Activated CD4-positive, alpha-beta T cell treated with anti-CD3 and anti-CD28 coated beads for 36 hours (primary cell): ENCODE data around the gene NPLOC4. TPM values are rescaled to one million over a fixed set of nuclear protein-coding genes. Genes with fewer than 3 reads are reported as not detected.
A peak's percentile ranks its signal among the peaks of the same experiment; 100 is the strongest.

Experiments used
- ATAC-seq: fragments of 200-7000 bp; cut with Tn5 transposase; one replicate; pipeline ENCODE4 v1.10.0; 2021; ENCODE audit warnings: mild to moderate bottlenecking, moderate library complexity
- CTCF ChIA-PET: fragments of 350-600 bp; sonication (Branson Sonifier 250); formaldehyde crosslinking; loops from one replicate; lab custom pipeline; 2021; ENCODE audit warnings: antibody characterized with exemption; lab: Charles Lee
- POLR2A ChIA-PET: fragments of 350-600 bp; sonication (Branson Sonifier 250); formaldehyde crosslinking; loops from one replicate; lab custom pipeline; 2021; ENCODE audit warnings: antibody characterized with exemption, inconsistent platforms; lab: Charles Lee
- DNase-seq: peaks from one replicate; pipeline ENCODE4 v3.0.0-alpha.2; 2020
- H3K27ac Mint-ChIP-seq: one replicate; pipeline ENCODE4 v1.8.0; 2021; ENCODE audit warnings: mixed read lengths
- H3K27me3 Mint-ChIP-seq: one replicate; pipeline ENCODE4 v1.8.0; 2021; ENCODE audit warnings: mixed read lengths
- H3K36me3 Mint-ChIP-seq: one replicate; pipeline ENCODE4 v1.8.0; 2021; ENCODE audit warnings: low read depth, mixed read lengths
- H3K4me1 Mint-ChIP-seq: one replicate; pipeline ENCODE4 v1.8.0; 2021; ENCODE audit warnings: mixed read lengths
- H3K4me3 Mint-ChIP-seq: one replicate; pipeline ENCODE4 v1.8.0; 2021; ENCODE audit warnings: mild to moderate bottlenecking, moderate library complexity, mixed read lengths
- H3K9me3 Mint-ChIP-seq: one replicate; pipeline ENCODE4 v1.8.0; 2021; ENCODE audit warnings: low read depth, mixed read lengths
- intact Hi-C, 2 experiments: fragments of 100-400 bp; cut with DNase I in 1 of 2; cut with micrococcal nuclease in 1 of 2; formaldehyde crosslinking; loops; one replicate each; pipeline versions ENCODE4 v1.14.2 to v1.15.1; 2022 to 2024; cut with DNase I, micrococcal nuclease
- total RNA-seq, 2 experiments: library from RNA; stranded (reverse); gene quantifications; one replicate each; pipeline ENCODE4 v1.2.3, GENCODE V29; 2021

Gene NPLOC4
- 10 to 100 TPM; 71.8 to 93.1 TPM for total RNA-seq

DNA sequence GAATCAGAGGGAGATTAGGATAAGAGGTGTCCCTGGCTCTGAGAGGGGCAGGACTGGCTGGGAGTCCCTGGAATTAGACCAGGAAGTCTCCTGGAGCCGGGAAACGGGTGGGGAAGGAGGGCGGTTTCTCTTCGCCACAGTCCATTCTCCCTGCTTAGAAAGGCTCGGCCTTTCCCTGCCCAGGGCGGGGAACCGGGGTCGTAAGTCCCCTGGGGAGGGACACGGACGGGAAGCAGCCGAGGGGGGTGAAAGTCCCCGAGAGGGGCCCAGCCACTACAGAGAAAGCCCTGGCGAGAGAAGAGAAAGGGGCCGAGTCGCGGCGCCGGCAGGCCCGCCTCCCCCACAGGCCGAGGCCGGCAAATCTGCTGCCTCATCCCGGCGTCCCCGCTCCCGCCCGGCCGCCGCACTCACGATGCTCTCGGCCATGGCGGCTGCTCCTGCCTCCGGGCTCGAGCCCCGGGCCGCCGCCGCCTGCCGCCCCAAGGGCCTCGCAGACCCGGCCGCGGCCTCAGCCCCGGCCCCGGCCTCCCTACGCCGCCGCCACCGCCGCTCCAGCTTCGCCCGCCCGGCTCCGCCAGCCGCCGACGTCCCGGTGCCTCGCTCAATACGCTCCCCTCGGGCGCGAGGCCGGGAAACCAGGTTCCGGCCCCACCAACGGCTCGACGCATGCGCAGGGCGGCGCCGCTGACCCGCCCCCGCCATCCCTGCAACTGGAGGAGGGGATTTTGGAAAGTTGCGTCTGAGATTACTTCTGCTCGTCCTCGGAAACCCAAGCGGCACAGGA is at the start of gene NPLOC4, which contains the start of gene TSPAN10:
NPLOC4 (minus strand) TSS at position 608 of the 784 bp plus-strand sequence; CDS start at position 426, 182 bp downstream.
TSPAN10 (plus strand) TSS at position 692 of the 784 bp plus-strand sequence. CDS start 5,217 bp downstream, outside the sequence.
- H3K4me1 Mint-ChIP-seq: peaks cover 23% of the 10 kb centered on the region
- H3K27me3 Mint-ChIP-seq: no peaks in the 10 kb centered on the region
- no peaks in the 10 kb centered on the region for H3K9me3 Mint-ChIP-seq
- H3K36me3 Mint-ChIP-seq: peaks cover 11% of the 10 kb centered on the region
- peak; percentile 89 for ATAC-seq
- ChIA-PET CTCF (interaction anchor here (0.6 kb wide), 2 partner anchors 91 to 533 kb away, joined by 3 read pairs; no protein-coding TSS in a partner anchor), POLR2A (interaction anchor here (0.9 to 1.5 kb wide), 3 partner anchors 10 to 84 kb away, joined by 3 to 4 read pairs (median 3); partner anchors contain the start of genes ARL16, FAAP100 and HGS)
- H3K4me3 Mint-ChIP-seq: peak within 1 kb of the TSS; percentile 96
- peak; percentile 91 for DNase-seq
- intact Hi-C loops: loop anchor here (1.0 to 2.0 kb wide), 14 partner anchors 28 to 413 kb away; partner anchors contain the start of genes ACTG1 (in 1 of the 2), ALYREF (in 1 of the 2), ANAPC11 (in 1 of the 2) and ARL16 (in 1 of the 2)
- H3K27ac Mint-ChIP-seq: peak within 1 kb of the TSS; percentile 84

GRCh38 chr17:81686614-81687013 is 49.7 kb upstream of the NPLOC4 start:
- CTCF ChIA-PET: no interaction called here
- H3K4me3 Mint-ChIP-seq: no peak overlapping the region
- ATAC-seq: no peak
- POLR2A ChIA-PET: no interaction called here
- DNase-seq: no peak
- H3K36me3 Mint-ChIP-seq: peaks cover 62% of the 10 kb centered on the region
- H3K9me3 Mint-ChIP-seq: no peaks in the 10 kb centered on the region
- H3K27me3 Mint-ChIP-seq: no peaks in the 10 kb centered on the region
- no peak overlapping the region for H3K27ac Mint-ChIP-seq
- intact Hi-C loops: no loop called here
- H3K4me1 Mint-ChIP-seq: peaks cover 31% of the 10 kb centered on the region

DNA sequence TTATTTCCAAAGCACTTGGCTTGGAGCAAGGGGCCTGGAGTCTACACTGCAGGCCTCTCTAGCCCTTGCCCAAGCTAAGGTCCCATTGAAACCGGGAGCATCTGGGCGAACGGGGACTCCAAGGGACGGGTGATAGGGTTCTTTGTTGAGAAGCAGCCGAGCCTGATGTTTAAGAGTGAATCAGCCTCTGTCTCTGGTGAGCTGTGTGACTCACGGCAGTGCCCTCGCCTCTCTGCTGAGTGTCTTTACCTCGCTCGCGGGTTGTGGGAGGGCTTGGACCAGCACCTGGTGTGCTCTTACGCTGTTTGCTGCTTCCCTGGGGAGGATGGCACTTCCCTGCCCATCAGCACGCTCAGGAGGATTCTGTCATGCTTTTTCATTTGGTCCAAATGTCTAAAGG is 48.2 kb upstream of the NPLOC4 start:
- H3K4me3 Mint-ChIP-seq: peak overlapping the region; percentile 87
- no peaks in the 10 kb centered on the region for H3K9me3 Mint-ChIP-seq
- CTCF ChIA-PET: interaction anchor here (0.6 to 0.8 kb wide), 3 partner anchors 20 to 360 kb away, joined by 3 read pairs; no protein-coding TSS in a partner anchor
- POLR2A ChIA-PET: interaction anchor here (0.6 to 4.0 kb wide), 5 partner anchors 17 to 273 kb away, joined by 3 to 24 read pairs (median 4); partner anchors contain the start of gene MRPL12
- H3K27ac Mint-ChIP-seq: peak overlapping the region; percentile 83
- H3K27me3 Mint-ChIP-seq: no peaks in the 10 kb centered on the region
- peaks cover 31% of the 10 kb centered on the region for H3K4me1 Mint-ChIP-seq
- H3K36me3 Mint-ChIP-seq: peaks cover 60% of the 10 kb centered on the region
- peak; percentile 49 for ATAC-seq
- intact Hi-C loops: no loop called here
- DNase-seq: peak; percentile 82

- H3K4me1 Mint-ChIP-seq: peaks cover 31% of the 10 kb centered on the region
- intact Hi-C loops: loop anchor here (1.0 to 5.0 kb wide), 3 partner anchors 19 to 445 kb away; partner anchors contain the start of genes ACTG1 (in 1 of the 2), MRPL12 (in 1 of the 2), NDUFAF8 (in 1 of the 2) and TEPSIN (in 1 of the 2)
- ChIA-PET POLR2A (interaction anchor here (0.9 to 4.0 kb wide), 3 partner anchors 18 to 27 kb away, joined by 4 to 24 read pairs (median 7); partner anchors contain the start of genes CCDC137, MRPL12 and OXLD1), CTCF (interaction anchor here (0.6 to 1.0 kb wide), 4 partner anchors 10 to 360 kb away, joined by 3 read pairs; no protein-coding TSS in a partner anchor)
- H3K27ac Mint-ChIP-seq: peak overlapping the region; percentile 83
- no peaks in the 10 kb centered on the region for H3K9me3 Mint-ChIP-seq
- DNase-seq: peak; percentile 55
- peaks cover 53% of the 10 kb centered on the region for H3K36me3 Mint-ChIP-seq
- no peak for ATAC-seq
- H3K4me3 Mint-ChIP-seq: peak overlapping the region; percentile 87
- no peaks in the 10 kb centered on the region for H3K27me3 Mint-ChIP-seq
Observed at GRCh38 chr17:81684442-81684911, 47.6 kb upstream of the NPLOC4 start.

DNA sequence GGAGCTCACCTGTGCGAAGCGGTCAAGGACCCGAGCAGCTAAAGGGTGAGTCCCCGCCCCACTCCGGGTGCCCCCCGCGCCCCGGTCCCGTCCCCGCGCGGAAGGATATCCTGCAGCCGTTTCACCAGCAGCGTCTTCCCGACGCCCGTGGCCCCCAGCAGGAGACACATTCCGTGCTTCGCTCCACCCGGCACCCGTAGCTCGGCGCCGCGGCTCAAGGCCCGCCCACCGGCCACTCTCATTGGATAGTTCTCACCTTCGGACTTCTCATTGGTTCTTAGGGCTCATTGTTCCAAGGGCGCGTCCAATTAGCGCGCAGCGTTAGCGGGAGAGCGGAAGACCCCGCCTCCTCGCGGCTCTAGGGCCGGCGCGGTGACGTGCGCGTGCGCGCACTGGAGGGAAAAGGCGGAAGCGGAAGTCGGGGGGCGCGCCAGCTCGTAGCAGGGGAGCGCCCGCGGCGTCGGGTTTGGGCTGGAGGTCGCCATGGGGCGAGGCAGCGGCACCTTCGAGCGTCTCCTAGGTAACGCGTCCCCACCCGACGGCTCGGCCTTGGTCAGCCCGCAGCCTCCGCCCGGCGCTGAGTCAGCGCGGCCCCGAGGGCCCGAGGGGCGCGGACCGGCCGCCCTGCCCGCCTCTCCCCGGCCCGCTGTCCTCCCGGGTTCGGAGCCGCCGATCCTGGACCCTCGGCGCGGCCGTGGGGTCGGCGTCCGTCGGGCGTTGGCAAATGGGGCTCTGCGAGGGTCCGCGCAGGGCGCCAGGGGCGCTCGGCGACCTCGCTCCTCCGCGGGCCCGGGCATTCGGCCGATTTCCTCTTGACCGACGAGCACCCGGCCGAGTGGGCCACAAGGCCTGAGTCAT is 46.9 kb upstream of the NPLOC4 start, which contains the start of the genes ARL16 and HGS:
ARL16 (minus strand) TSS at position 214 of the 858 bp plus-strand sequence; CDS start at position 170, 44 bp downstream.
HGS (plus strand) TSS at position 428 of the 858 bp plus-strand sequence; CDS start at position 484, 56 bp downstream.
- intact Hi-C loops: loop anchor here (1.0 to 5.0 kb wide), 12 partner anchors 15 to 445 kb away; partner anchors contain the start of genes MRPL12 (in 2 of the 2), ACTG1 (in 1 of the 2), ASPSCR1 (in 1 of the 2) and CCDC137 (in 1 of the 2)
- Mint-ChIP-seq H3K36me3 (peaks cover 47% of the 10 kb centered on the region), H3K27ac (peak within 1 kb of the TSS; percentile 83), H3K27me3 (no peaks in the 10 kb centered on the region), H3K4me1 (peaks cover 31% of the 10 kb centered on the region), H3K4me3 (peak within 1 kb of the TSS; percentile 87), H3K9me3 (no peaks in the 10 kb centered on the region)
- POLR2A ChIA-PET: interaction anchor here (0.6 to 4.0 kb wide), 5 partner anchors 8 to 48 kb away, joined by 3 to 24 read pairs (median 3); partner anchors contain the start of genes CCDC137, MRPL12 and OXLD1
- CTCF ChIA-PET: interaction anchor here (1.0 to 1.5 kb wide), 4 partner anchors 10 to 25 kb away, joined by 3 to 5 read pairs (median 4); partner anchors contain the start of gene MRPL12
- ATAC-seq: peak; percentile 98
- peak; percentile 98 for DNase-seq

- POLR2A ChIA-PET: interaction anchor here (1.1 to 4.0 kb wide), 3 partner anchors 16 to 47 kb away, joined by 3 to 24 read pairs (median 7); partner anchors contain the start of genes CCDC137, MRPL12 and OXLD1
- CTCF ChIA-PET: interaction anchor here (0.6 to 1.5 kb wide), 5 partner anchors 11 to 773 kb away, joined by 3 to 5 read pairs (median 4); partner anchors contain the start of gene MRPL12
- Mint-ChIP-seq H3K27me3 (no peaks in the 10 kb centered on the region), H3K4me3 (peak overlapping the region; percentile 87), H3K36me3 (peaks cover 43% of the 10 kb centered on the region), H3K9me3 (no peaks in the 10 kb centered on the region), H3K4me1 (peaks cover 28% of the 10 kb centered on the region), H3K27ac (peak overlapping the region; percentile 78)
- DNase-seq (no peak), ATAC-seq (no peak)
- intact Hi-C loops: loop anchor here (1.0 to 5.0 kb wide), 11 partner anchors 14 to 340 kb away; partner anchors contain the start of genes ACTG1 (in 1 of the 2), ASPSCR1 (in 1 of the 2), CCDC137 (in 1 of the 2) and CENPX (in 1 of the 2)
Observed at GRCh38 chr17:81683208-81683583, 46.3 kb upstream of the NPLOC4 start.

- Mint-ChIP-seq H3K9me3 (no peaks in the 10 kb centered on the region), H3K4me1 (peaks cover 28% of the 10 kb centered on the region), H3K27me3 (no peaks in the 10 kb centered on the region), H3K27ac (peak overlapping the region; percentile 78), H3K36me3 (peaks cover 41% of the 10 kb centered on the region), H3K4me3 (peak overlapping the region; percentile 87)
- POLR2A ChIA-PET: interaction anchor here (4.0 kb wide), 1 partner anchor 20 kb away, joined by 24 read pairs; the partner anchor contains the start of gene MRPL12
- CTCF ChIA-PET: interaction anchor here (0.6 to 1.5 kb wide), 4 partner anchors 20 to 773 kb away, joined by 3 to 4 read pairs (median 4); no protein-coding TSS in a partner anchor
- no peak for ATAC-seq
- intact Hi-C loops: loop anchor here (1.0 to 5.0 kb wide), 11 partner anchors 14 to 340 kb away; partner anchors contain the start of genes ACTG1 (in 1 of the 2), ASPSCR1 (in 1 of the 2), CCDC137 (in 1 of the 2) and CENPX (in 1 of the 2)
- no peak for DNase-seq
Observed at GRCh38 chr17:81682565-81683207, 45.8 kb upstream of the NPLOC4 start.

DNA sequence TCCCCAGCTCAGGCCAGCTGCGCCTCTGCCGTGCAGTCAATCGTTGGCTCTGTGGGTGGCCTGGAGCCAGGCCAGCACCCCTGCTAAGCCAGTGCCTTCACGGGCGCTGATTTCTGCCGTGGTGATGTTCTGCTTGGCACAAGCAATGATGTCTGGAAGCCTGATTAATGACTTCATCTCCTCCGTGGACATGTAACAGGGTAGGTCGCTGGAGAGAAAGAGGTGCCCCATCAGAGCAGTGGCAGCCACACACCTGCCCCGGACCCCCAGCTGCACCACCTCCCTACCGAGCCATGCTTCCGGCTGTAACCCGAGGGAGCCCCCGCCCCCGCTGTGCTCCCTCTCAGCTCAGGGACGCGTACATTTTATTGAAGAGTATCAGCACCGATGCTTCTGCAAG is 44.8 kb upstream of the NPLOC4 start:
- Mint-ChIP-seq H3K4me1 (peaks cover 26% of the 10 kb centered on the region), H3K27me3 (no peaks in the 10 kb centered on the region), H3K36me3 (peaks cover 32% of the 10 kb centered on the region), H3K27ac (no peak overlapping the region), H3K9me3 (no peaks in the 10 kb centered on the region), H3K4me3 (no peak overlapping the region)
- ChIA-PET POLR2A (no interaction called here), CTCF (interaction anchor here (0.6 kb wide), 1 partner anchor 225 kb away, joined by 3 read pairs; no protein-coding TSS in a partner anchor)
- ATAC-seq (no peak), DNase-seq (no peak)
- intact Hi-C loops: loop anchor here (2.0 to 5.0 kb wide), 3 partner anchors 13 to 341 kb away; partner anchors contain the start of genes ACTG1 (in 1 of the 2), CENPX (in 1 of the 2) and LRRC45 (in 1 of the 2)

DNA sequence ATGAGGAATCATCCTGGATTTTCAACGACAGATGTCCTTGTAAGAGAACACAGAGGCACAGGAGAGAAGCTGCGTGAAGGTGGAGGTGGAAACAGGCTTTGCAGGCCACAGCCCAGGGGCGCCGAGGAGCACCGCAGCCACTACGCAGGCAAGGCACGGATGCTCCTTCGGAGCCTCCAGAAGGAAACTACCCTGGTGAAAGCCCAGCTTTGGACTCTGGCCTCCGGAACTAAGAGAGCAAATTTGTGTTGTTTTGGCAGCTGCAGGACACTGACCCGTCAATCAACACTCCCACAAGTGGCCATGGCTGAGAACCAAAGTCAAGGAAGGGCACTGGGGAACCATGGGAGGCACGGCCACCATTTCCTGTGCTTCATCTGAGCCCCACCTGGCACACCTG is 43.2 kb upstream of the NPLOC4 start:
- DNase-seq (no peak), ATAC-seq (no peak)
- peaks cover 14% of the 10 kb centered on the region for H3K4me1 Mint-ChIP-seq
- CTCF ChIA-PET: interaction anchor here (0.7 kb wide), 1 partner anchor 17 kb away, joined by 4 read pairs; no protein-coding TSS in a partner anchor
- no peaks in the 10 kb centered on the region for H3K9me3 Mint-ChIP-seq
- H3K27me3 Mint-ChIP-seq: no peaks in the 10 kb centered on the region
- POLR2A ChIA-PET: no interaction called here
- H3K36me3 Mint-ChIP-seq: peaks cover 23% of the 10 kb centered on the region
- H3K27ac Mint-ChIP-seq: no peak overlapping the region
- H3K4me3 Mint-ChIP-seq: no peak overlapping the region
- intact Hi-C loops: loop anchor here in 1 of 2 experiments (5.0 kb wide), 1 partner anchor 168 kb away; the partner anchor contains the start of gene ACTG1
